HepG2 (cell line): Measurements from ENCODE around the gene FBXO41. TPM values are rescaled to one million over a fixed set of nuclear protein-coding genes. Genes with fewer than 3 reads are reported as not detected.

Source experiments
- AKNA ChIP-seq: sonication (generic); formaldehyde crosslinking; IDR thresholded peaks from 2 replicates; pipeline ENCODE4 v1.4.0; 2020; ENCODE audit warnings: missing genetic modification reagents, borderline replicate concordance
- POLR2G ChIP-seq: fragments of 200-400 bp; formaldehyde crosslinking; IDR thresholded peaks from 2 replicates; pipeline ENCODE4 v1.6.1; 2018; ENCODE audit warnings: mild to moderate bottlenecking, low read depth, low read length, moderate library complexity
- RNF219 ChIP-seq: sonication (generic); formaldehyde crosslinking; IDR thresholded peaks from 2 replicates; pipeline ENCODE4 v1.5.0; 2020; ENCODE audit warnings: mild to moderate bottlenecking, missing genetic modification reagents
- SRF ChIP-seq: IDR thresholded peaks from 2 replicates; pipeline ENCODE4 v1.6.1; 2011; ENCODE audit warnings: mild to moderate bottlenecking, low read depth, low read length, moderate library complexity
- TERF1 ChIP-seq: sonication (generic); formaldehyde crosslinking; IDR thresholded peaks from 2 replicates; pipeline ENCODE4 v1.8.0; 2022; ENCODE audit warnings: mild to moderate bottlenecking, missing genetic modification reagents, moderate library complexity
- TGIF2 ChIP-seq: IDR thresholded peaks from 2 replicates; pipeline ENCODE4 v1.6.1; 2016; ENCODE audit warnings: control low read depth, missing compliant biosample characterization
- THAP8 ChIP-seq: sonication (generic); formaldehyde crosslinking; IDR thresholded peaks from 2 replicates; pipeline ENCODE4 v1.5.1; 2020; ENCODE audit warnings: missing genetic modification reagents, mild to moderate bottlenecking, borderline replicate concordance
- ZNF292 ChIP-seq: sonication (generic); formaldehyde crosslinking; IDR thresholded peaks from 2 replicates; pipeline ENCODE4 v1.8.1; 2022; ENCODE audit warnings: mild to moderate bottlenecking, low read depth, missing genetic modification reagents, borderline replicate concordance
- ZNF781 ChIP-seq: sonication (generic); formaldehyde crosslinking; IDR thresholded peaks from 2 replicates; pipeline ENCODE4 v1.5.1; 2020; ENCODE audit warnings: borderline replicate concordance, mild to moderate bottlenecking, missing genetic modification reagents; ENCODE audit errors: not compliant biosample characterization
- ZSCAN9 ChIP-seq: IDR thresholded peaks from 2 replicates; pipeline ENCODE4 v1.6.1; 2016; ENCODE audit warnings: borderline replicate concordance
- polyA plus RNA-seq, 8 experiments: library from polyadenylated mRNA; depleted of rRNA in 3 of 8; stranded (reverse) in 7 of 8; unstranded in 1 of 8; fragments of >200 nt; fragmentation: Illumina TruSeq in 4 of 8; extraction: Trizol in 4 of 8; gene quantifications; 2 replicates each; pipeline versions ENCODE4 v1.2.1 to v1.2.3, GENCODE V29; 2011 to 2016; ENCODE audit warnings: low read depth in 4 of 8, missing spikeins in 1 of 8, mixed read lengths in 1 of 8; ENCODE audit not compliant: insufficient read depth in 1 of 8
- total RNA-seq, 5 experiments: library from RNA; depleted of rRNA; stranded (reverse); fragments of >200 nt; fragmentation: Illumina TruSeq; extraction: Trizol; gene quantifications; 2 replicates each; pipeline ENCODE4 v1.2.3, GENCODE V29; 2016; ENCODE audit warnings: low read depth in 1 of 5
- TF ChIP-seq, protein P1 (sequence below): sonication (generic); formaldehyde crosslinking; IDR thresholded peaks from 2 replicates; pipeline ENCODE4 v1.5.0; 2020; ENCODE audit warnings: mild to moderate bottlenecking, missing genetic modification reagents
- TF ChIP-seq, protein P2 (sequence below): IDR thresholded peaks from 2 replicates; pipeline ENCODE4 v1.6.1; 2016; ENCODE audit warnings: missing genetic modification reagents, missing compliant biosample characterization
- TF ChIP-seq, protein P3 (sequence below): sonication (generic); formaldehyde crosslinking; IDR thresholded peaks from 2 replicates; pipeline ENCODE4 v1.4.0; 2020; ENCODE audit warnings: missing genetic modification reagents, mild to moderate bottlenecking, borderline replicate concordance

Gene FBXO41
- total and polyA plus RNA-seq, 2 of the 13 experiments (the other 11 are each of a cell fraction or from before 2014, with no cell fraction given): 4.2 to 10.3 TPM

DNA sequence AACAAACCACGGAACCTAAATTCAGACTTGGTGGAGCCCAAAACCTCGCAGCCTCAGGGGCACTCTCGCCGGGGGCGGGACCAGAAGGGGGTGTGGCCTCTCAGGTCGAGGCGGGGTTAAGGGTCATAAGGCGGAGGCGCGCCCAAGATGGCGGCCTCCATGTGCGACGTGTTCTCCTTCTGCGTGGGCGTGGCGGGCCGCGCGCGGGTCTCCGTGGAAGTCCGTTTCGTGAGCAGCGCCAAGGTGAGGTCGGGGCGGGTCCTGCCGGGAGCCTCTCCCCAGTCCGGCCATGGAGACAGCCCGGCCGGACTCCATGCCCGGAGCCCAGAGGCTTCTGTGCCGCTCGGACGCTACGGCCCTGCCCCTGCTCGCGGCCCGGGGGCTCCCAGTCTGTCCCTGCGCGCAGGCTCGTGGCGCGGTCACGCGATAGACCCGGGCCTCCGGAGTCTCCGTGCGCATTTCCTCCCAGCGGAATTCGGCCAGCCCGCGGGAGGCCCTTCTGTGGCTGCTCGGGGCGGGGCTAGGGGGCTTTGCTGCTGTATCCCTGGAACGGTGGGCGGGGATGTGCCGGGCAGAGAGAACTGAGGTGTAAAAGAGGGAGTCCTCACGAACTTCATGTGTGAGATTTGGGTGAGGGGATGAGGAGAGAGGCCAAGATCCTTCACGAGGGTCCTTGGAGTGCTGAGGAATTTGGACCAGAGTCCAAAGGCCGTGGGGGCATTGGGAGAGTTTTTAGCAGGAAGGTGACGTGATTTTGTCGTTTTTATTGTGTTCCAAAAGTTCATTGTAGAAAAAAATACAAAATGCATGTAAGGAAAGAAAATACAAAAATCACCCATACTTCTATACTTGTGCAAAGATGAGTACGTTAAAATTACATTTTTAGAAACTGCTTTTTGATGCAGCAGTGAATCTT, 69.9 kb downstream of the FBXO41 start, which contains the start of gene SMYD5 (continued):
- TF ChIP-seq RNF219 (CRISPR knock-in tag): peak; percentile 82; the same call in 1 of the 2 replicates
- TF ChIP-seq AKNA: no peak
- peak; percentile 89 for TF ChIP-seq POLR2G
- no peak; the same call in 1 of the 2 replicates for TF ChIP-seq ZNF292 (CRISPR knock-in tag)
- TF ChIP-seq THAP8: 0 out of 2 replicates have a peak, but pooled peaks have one; percentile 46
- TF ChIP-seq, protein P1, sequence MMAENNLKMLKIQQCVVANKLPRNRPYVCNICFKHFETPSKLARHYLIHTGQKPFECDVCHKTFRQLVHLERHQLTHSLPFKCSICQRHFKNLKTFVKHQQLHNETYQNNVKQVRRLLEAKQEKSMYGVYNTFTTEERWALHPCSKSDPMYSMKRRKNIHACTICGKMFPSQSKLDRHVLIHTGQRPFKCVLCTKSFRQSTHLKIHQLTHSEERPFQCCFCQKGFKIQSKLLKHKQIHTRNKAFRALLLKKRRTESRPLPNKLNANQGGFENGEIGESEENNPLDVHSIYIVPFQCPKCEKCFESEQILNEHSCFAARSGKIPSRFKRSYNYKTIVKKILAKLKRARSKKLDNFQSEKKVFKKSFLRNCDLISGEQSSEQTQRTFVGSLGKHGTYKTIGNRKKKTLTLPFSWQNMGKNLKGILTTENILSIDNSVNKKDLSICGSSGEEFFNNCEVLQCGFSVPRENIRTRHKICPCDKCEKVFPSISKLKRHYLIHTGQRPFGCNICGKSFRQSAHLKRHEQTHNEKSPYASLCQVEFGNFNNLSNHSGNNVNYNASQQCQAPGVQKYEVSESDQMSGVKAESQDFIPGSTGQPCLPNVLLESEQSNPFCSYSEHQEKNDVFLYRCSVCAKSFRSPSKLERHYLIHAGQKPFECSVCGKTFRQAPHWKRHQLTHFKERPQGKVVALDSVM (CRISPR knock-in tag): peak; percentile 19; the same call in 1 of the 2 replicates
- TF ChIP-seq, protein P2, sequence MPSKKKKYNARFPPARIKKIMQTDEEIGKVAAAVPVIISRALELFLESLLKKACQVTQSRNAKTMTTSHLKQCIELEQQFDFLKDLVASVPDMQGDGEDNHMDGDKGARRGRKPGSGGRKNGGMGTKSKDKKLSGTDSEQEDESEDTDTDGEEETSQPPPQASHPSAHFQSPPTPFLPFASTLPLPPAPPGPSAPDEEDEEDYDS (CRISPR knock-in tag): peak; percentile 84
- TF ChIP-seq TGIF2 (CRISPR knock-in tag): peak; percentile 72
- TF ChIP-seq ZSCAN9 (CRISPR knock-in tag): peak; percentile 29; the same call in 1 of the 2 replicates
- peak; percentile 59; the same call in 1 of the 2 replicates for TF ChIP-seq TERF1 (CRISPR knock-in tag)
- peak; percentile 67 for TF ChIP-seq ZNF781 (CRISPR knock-in tag)
- TF ChIP-seq, protein P3, sequence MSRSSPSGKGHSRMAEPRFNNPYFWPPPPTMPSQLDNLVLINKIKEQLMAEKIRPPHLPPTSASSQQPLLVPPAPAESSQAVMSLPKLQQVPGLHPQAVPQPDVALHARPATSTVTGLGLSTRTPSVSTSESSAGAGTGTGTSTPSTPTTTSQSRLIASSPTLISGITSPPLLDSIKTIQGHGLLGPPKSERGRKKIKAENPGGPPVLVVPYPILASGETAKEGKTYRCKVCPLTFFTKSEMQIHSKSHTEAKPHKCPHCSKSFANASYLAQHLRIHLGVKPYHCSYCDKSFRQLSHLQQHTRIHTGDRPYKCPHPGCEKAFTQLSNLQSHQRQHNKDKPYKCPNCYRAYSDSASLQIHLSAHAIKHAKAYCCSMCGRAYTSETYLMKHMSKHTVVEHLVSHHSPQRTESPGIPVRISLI: 0 out of 2 replicates have a peak, but pooled peaks have one; percentile 45
- TF ChIP-seq SRF: no peak; the same call in 1 of the 2 replicates
